ENCODE data around the gene APOD. TPM values are rescaled to one million over a fixed set of nuclear protein-coding genes. Genes with fewer than 3 reads are reported as not detected.
A peak's percentile ranks its signal among the peaks of the same experiment; 100 is the strongest.

Gene APOD
- total and polyA plus RNA-seq, 7 donors: 265 to 629 (median 370) TPM

- no peak overlapping the region for H3K4me3 ChIP-seq
- H3K27me3 ChIP-seq (ENCODE audit: insufficient read depth in 3 of 3, low read length in 2 of 3): no peaks in the 10 kb centered on the region
- H3K9me3 ChIP-seq: no peaks in the 10 kb centered on the region
- TF ChIP-seq CTCF (IDR thresholded peaks at IDR 0.05): no peak
- WGBS, 3 donors: 79 to 86% (median 82%) methylated on average over 5 of the region's 5 CpGs
- no peak for DNase-seq
- intact Hi-C loops (cut with DNase I): loop anchor here in 1 of 2 donors (5.0 kb wide), 1 partner anchor 859 kb away; the partner anchor contains the start of gene LSG1
- ATAC-seq: no peak
- peaks cover 62% of the 10 kb centered on the region for H3K4me1 ChIP-seq
- peaks cover 0 to 16% of the 10 kb centered on the region in 2 donors for H3K36me3 ChIP-seq (ENCODE audit: insufficient read depth in 1 of 2, low read depth in 1 of 2)
- peak overlapping the region; percentile 73 for H3K27ac ChIP-seq
Measured at GRCh38 chr3:195531683-195532082, 52.1 kb downstream of the APOD start.

DNA sequence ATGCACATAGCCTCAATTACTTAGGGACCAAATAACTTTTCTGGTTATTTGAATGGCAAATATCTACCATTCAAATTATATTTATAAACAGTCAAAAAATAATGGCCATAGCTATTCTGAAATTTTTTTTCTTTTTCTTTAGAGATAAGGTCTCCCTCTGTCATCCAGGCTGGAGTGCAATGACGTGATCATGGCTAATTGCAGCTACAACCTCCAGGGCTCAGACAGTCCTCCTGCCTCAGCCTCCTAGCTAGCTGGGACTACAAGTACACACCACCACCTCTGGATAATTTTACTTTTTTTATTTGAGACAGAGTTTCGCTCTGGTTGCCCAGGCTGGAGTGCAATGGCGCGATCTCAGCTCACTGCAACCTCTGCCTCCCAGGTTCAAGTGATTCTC lies 57.2 kb downstream of the APOD start:
- ATAC-seq (no peak), DNase-seq (no peak)
- intact Hi-C loops (cut with DNase I): no loop called here
- TF ChIP-seq CTCF (IDR thresholded peaks at IDR 0.05): no peak
- WGBS, 3 donors: 97 to 98% (median 97%) methylated on average over 4 of the region's 4 CpGs
- Histone ChIP-seq H3K4me1 (peaks cover 33% of the 10 kb centered on the region), H3K27ac (no peak overlapping the region), H3K9me3 (no peaks in the 10 kb centered on the region), H3K4me3 (no peak overlapping the region), H3K36me3 (ENCODE audit: insufficient read depth in 1 of 2, low read depth in 1 of 2) (peaks cover 0 to 54% of the 10 kb centered on the region in 2 donors), H3K27me3 (ENCODE audit: insufficient read depth in 3 of 3, low read length in 2 of 3) (no peaks in the 10 kb centered on the region)

DNA sequence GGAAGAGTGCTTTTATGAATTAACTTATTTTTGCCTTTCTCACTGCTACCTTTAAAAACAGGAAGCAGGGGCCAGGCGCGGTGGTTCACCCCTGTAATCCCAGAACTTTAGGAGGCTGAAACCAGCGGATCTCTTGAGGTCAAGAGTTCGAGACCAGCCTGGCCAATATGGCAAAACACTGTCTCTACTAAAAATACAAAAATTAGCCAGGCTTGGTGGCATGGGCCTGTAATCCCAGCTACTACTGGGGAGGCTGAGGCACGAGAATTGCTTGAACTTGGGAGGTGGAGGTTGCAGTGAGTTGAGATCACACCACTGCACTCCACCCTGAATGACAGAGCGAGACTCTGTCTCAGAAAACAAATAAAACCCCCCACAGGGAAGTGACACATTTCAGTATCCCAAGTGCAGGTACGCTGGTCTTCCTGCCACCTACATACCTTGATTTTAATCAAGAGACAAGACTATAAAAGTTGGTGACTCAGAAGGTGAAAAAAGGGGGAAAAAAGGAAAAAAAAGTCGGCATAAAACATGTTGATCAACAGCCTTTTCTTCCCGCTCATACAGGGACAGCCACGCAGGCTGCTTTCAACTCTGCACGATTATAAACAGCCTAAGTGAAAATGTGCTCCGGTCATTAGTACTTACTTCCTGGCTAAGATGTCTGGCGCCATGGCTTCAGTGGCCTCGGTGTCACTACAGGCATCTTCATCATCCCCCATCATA lies 59.4 kb downstream of the APOD start:
- ATAC-seq: no peak

GRCh38 chr3:195522254-195523023 lies 61.3 kb downstream of the APOD start:
- 54 to 64% (median 61%) methylated on average over 6 of the region's 6 CpGs for WGBS, 3 donors
- ATAC-seq (no peak), DNase-seq (no peak)
- H3K4me1 ChIP-seq: peaks cover 9% of the 10 kb centered on the region
- H3K27me3 ChIP-seq (ENCODE audit: insufficient read depth in 3 of 3, low read length in 2 of 3): no peaks in the 10 kb centered on the region
- no peak overlapping the region for H3K4me3 ChIP-seq
- peaks cover 0 to 76% of the 10 kb centered on the region in 2 donors for H3K36me3 ChIP-seq (ENCODE audit: insufficient read depth in 1 of 2, low read depth in 1 of 2)
- no peak overlapping the region for H3K27ac ChIP-seq
- peak; percentile 83 for TF ChIP-seq CTCF (IDR thresholded peaks at IDR 0.05)
- intact Hi-C loops (cut with DNase I): loop anchor here (5.0 kb wide), 4 partner anchors 70 to 840 kb away; partner anchors contain the start of genes ACAP2 (in 1 of the 2) and XXYLT1 (in 1 of the 2)
- no peaks in the 10 kb centered on the region for H3K9me3 ChIP-seq

More for the DNA sequence above, 59.4 kb downstream of the APOD start:
- Histone ChIP-seq H3K9me3 (no peaks in the 10 kb centered on the region), H3K27ac (no peak overlapping the region), H3K4me3 (no peak overlapping the region), H3K36me3 (ENCODE audit: insufficient read depth in 1 of 2, low read depth in 1 of 2) (peaks cover 0 to 68% of the 10 kb centered on the region in 2 donors), H3K27me3 (ENCODE audit: insufficient read depth in 3 of 3, low read length in 2 of 3) (no peaks in the 10 kb centered on the region), H3K4me1 (peaks cover 14% of the 10 kb centered on the region)
- no peak for DNase-seq
- intact Hi-C loops (cut with DNase I): loop anchor here (5.0 kb wide), 4 partner anchors 72 to 842 kb away; partner anchors contain the start of genes ACAP2 (in 1 of the 2) and XXYLT1 (in 1 of the 2)
- WGBS, 3 donors: 72 to 80% (median 79%) methylated on average over 14 of the region's 14 CpGs
- TF ChIP-seq CTCF (IDR thresholded peaks at IDR 0.05): no peak

Other genes starting within 250 kb of the APOD start
- 10 to 100 TPM; 10.2 to 12.5 (median 11.2) TPM for gene ACAP2, start 140.9 kb downstream of the APOD start, total RNA-seq
- 1 to 10 TPM; 3.2 to 8.9 (median 7.0) TPM for gene ACAP2, start 140.9 kb downstream of the APOD start, polyA plus RNA-seq
- 100 to 1,000 TPM in 1 of 4 donors, 10 to 100 TPM in 3; 52.3 to 152 (median 91.5) TPM for gene PPP1R2, start 40.6 kb downstream of the APOD start, total RNA-seq
- gene PPP1R2, start 40.6 kb downstream of the APOD start, polyA plus RNA-seq: 10 to 100 TPM; 45.0 to 81.9 (median 70.6) TPM
- gene MUC20, start 137.0 kb upstream of the APOD start, total RNA-seq: 1 to 10 TPM; 1.4 to 3.9 (median 1.6) TPM
- 1 to 10 TPM; 1.3 to 2.1 (median 1.4) TPM for gene MUC20, start 137.0 kb upstream of the APOD start, polyA plus RNA-seq
- under 1 TPM in 2 of 4 donors, not detected in 2; 0.02 to 0.08 TPM for gene MUC4, start 228.0 kb upstream of the APOD start, total RNA-seq
- under 1 TPM in 1 of 3 donors, not detected in 2; 0.01 TPM for gene MUC4, start 228.0 kb upstream of the APOD start, polyA plus RNA-seq

Data from psoas muscle (tissue), 8 donors.